GM18907 (cell line): ENCODE data around the gene ANKRD36.
"Not testable (repeated sequence)": the region's sequence is repeated elsewhere in the genome, so short reads cannot be mapped to it uniquely, and the experiment has no call there.

Source experiments
- ATAC-seq: cut with Tn5 transposase; IDR thresholded peaks from one replicate; pipeline ENCODE4 v1.9.1; 2021; ENCODE audit warnings: mild to moderate bottlenecking, moderate library complexity; ENCODE audit not compliant: unreplicated experiment

ANKRD36 gene

DNA sequence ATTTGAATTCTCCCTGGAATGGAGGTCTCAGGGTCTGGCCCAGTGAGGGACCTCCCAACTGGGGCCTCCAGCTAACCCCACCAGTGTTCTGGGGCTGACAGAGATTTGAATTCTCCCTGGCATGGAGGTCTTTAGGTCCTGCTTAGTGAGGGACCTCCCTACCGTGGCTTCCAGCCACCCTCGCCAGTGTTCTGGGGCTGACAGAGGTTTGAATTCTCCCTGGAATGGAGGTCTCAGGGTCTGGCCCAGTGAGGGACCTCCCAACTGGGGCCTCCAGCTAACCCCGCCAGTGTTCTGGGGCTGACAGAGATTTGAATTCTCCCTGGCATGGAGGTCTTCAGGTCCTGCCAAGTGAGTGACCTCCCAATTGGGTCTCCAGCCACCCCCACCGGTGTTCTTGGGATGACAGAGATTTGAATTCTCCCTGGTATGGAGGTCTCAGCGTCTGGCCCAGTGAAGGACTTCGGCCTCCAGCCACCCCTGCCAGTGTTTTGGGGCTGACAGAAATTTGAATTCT is 155.2 kb downstream of the ANKRD36 start:
- ATAC-seq: not testable (repeated sequence)

GRCh38 chr2:97276232-97276798 is 163.4 kb downstream of the ANKRD36 start:
- not testable (repeated sequence) for ATAC-seq

- not testable (repeated sequence) for ATAC-seq
Measured at GRCh38 chr2:97285187-97285586, 172.2 kb downstream of the ANKRD36 start.

DNA sequence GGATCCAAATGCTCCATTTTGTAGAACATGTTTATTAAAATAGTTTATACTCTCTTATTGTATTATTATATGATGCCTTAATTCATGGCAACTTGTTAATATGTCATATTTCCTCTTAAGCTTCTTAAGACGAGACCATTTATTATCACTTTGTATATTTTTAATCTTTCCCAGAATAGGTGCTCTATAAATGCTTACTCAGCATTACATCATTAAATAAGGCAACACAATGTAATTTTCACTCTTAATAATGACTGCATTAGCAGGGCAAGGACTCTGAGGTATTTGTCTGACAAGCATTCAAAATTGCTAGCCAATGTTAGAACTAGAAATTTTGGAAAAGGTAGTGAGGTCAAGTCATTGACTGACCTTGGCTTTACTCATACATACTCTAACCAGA is 180.7 kb downstream of the ANKRD36 start:
- not testable (repeated sequence) for ATAC-seq
